Right atrium auricular region (tissue), 2 donors: ENCODE results near the gene OR5AU1. TPM values are rescaled to one million over a fixed set of nuclear protein-coding genes. Genes with fewer than 3 reads are reported as not detected.

ENCODE experiments used
- DNase-seq: peaks from one replicate; pipeline ENCODE4 v3.0.0-alpha.2; 2019; ENCODE audit warnings: low spot score
- H3K27ac ChIP-seq, 2 donors: fragments of 200-600 bp; sonication (generic); 1 replicate in 1 of 2; 2 replicates in 1 of 2; pipeline ENCODE4 v1.5.1; 2016 to 2019
- H3K27me3 ChIP-seq, 2 donors: fragments of 200-600 bp; sonication (generic); one replicate each; pipeline versions ENCODE4 v1.5.1 to v1.6.0; 2017 to 2019
- H3K36me3 ChIP-seq: fragments of 200-600 bp; sonication (generic); one replicate; pipeline ENCODE4 v1.5.1; 2016
- H3K4me1 ChIP-seq, 2 donors: fragments of 200-600 bp; sonication (generic); one replicate each; pipeline versions ENCODE4 v1.5.1 to v1.6.0; 2017 to 2019
- H3K4me3 ChIP-seq, 2 donors: fragments of 200-600 bp; sonication (generic); 1 replicate in 1 of 2; 2 replicates in 1 of 2; pipeline ENCODE4 v1.5.1; 2017 to 2019; ENCODE audit warnings: mild to moderate bottlenecking in 1 of 2, moderate library complexity in 1 of 2
- H3K9me3 ChIP-seq, 2 donors: fragments of 200-600 bp; sonication (generic); one replicate each; pipeline ENCODE4 v1.5.1; 2019
- CTCF ChIP-seq, 2 donors: fragments of 200-600 bp; sonication (generic); IDR thresholded peaks; one replicate each; pipeline ENCODE4 v1.5.1; 2019; ENCODE audit warnings: antibody characterized with exemption in 2 of 2
- total RNA-seq, 2 donors: library from RNA; depleted of rRNA; stranded (reverse); fragments of >200 nt; gene quantifications; one replicate each; pipeline ENCODE4 v1.1.0, GENCODE V29; 2016

The OR5AU1 gene
- total RNA-seq, 2 donors from 2014 or later = not detected

DNA sequence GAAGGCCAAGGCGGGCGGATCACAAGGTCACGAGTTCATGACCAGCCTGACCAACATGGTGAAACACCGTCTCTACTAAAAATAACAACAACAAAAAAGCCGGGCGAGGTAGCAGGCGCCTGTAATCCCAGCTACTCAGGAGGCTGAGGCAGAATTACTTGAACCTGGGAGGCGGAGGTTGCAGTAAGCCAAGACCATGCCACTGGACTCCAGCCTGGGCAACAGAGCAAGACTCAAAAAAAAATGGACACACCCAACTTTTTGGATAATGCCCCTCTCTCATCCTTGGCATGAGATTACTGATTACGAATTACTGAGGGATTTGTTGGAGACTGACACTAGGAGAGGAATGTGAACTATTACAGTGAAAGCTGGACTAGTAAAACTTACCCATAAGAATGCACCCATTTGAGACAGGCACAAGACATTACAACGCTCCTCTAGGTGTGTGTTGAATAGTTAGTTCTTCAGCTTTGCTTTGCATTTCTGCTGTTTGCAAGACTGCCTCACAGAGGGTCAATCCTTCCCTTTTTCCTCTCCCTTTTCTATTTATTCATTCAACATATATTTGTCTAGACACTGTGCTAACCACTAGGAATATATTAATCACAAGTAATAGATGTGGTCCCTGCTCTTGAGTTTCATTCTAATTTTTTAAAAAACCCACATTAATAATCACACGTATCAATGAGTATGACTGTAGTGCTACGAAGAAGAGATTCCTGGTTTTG, 46.0 kb upstream of the OR5AU1 start:
- Histone ChIP-seq H3K27me3 (no peaks in the 10 kb centered on the region), H3K4me3 (no peak overlapping the region), H3K27ac (no peak overlapping the region), H3K9me3 (peaks cover 0 to 6% of the 10 kb centered on the region in 2 donors), H3K4me1 (no peaks in the 10 kb centered on the region), H3K36me3 (peaks cover 5% of the 10 kb centered on the region)
- no peak for DNase-seq
- no peak for TF ChIP-seq CTCF (IDR thresholded peaks at IDR 0.05)

GRCh38 chr14:21200752-21201461, 45.0 kb upstream of the OR5AU1 start:
- no peaks in the 10 kb centered on the region for H3K27me3 ChIP-seq
- H3K27ac ChIP-seq = no peak overlapping the region
- H3K9me3 ChIP-seq = peaks cover 0 to 8% of the 10 kb centered on the region in 2 donors
- no peaks in the 10 kb centered on the region for H3K4me1 ChIP-seq
- H3K36me3 ChIP-seq = peaks cover 5% of the 10 kb centered on the region
- TF ChIP-seq CTCF (IDR thresholded peaks at IDR 0.05) = no peak
- no peak overlapping the region for H3K4me3 ChIP-seq
- no peak for DNase-seq

- H3K36me3 ChIP-seq = peaks cover 5% of the 10 kb centered on the region
- TF ChIP-seq CTCF (IDR thresholded peaks at IDR 0.05) = no peak
Measured at GRCh38 chr14:21199611-21200560, 44.0 kb upstream of the OR5AU1 start.

DNA sequence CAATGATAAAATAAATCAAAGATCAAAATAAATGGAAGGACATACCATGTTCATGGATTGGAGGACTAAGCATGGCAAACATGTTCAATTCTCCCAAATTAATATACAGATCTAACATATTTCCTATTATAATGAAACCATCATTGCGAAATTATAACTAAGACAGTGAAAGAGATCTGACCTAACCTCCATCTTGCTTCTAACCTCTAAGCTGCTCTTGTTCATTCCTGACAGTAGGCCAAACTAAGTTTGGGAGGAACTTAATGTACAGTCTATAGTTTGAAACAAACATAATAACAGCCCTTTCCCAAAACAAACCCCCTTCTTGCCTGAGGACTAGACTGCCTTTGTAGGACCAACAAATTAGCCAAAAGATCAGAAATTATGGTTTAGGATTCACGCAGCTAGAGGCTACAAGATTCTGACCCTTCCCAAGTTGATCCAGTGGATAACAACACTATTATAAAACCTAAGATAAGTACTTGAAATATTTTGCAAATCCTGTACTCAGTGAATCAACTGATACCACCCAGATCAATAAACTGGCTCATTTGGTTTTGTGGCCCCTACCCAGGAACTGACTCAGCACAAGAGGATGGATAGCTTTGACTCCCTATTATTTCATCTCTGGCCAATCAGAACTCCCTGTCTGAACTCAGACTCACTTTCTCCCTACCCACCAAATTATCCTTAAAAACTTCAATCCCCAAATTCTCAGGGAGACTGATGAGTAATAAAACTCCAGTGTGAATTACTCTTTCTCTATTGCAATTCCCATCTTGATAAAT, 41.7 kb upstream of the OR5AU1 start:
- DNase-seq = no peak
- Histone ChIP-seq H3K4me1 (no peaks in the 10 kb centered on the region), H3K27ac (no peak overlapping the region)

More at GRCh38 chr14:21199611-21200560, 44.0 kb upstream of the OR5AU1 start:
- Histone ChIP-seq H3K4me1 (no peaks in the 10 kb centered on the region), H3K27me3 (no peaks in the 10 kb centered on the region), H3K27ac (no peak overlapping the region), H3K9me3 (peaks cover 0 to 8% of the 10 kb centered on the region in 2 donors), H3K4me3 (no peak overlapping the region)
- no peak for DNase-seq

More for the DNA sequence above, 41.7 kb upstream of the OR5AU1 start:
- TF ChIP-seq CTCF (IDR thresholded peaks at IDR 0.05) = no peak
- H3K9me3 ChIP-seq = peaks cover 0 to 8% of the 10 kb centered on the region in 2 donors
- H3K36me3 ChIP-seq = peaks cover 2% of the 10 kb centered on the region
- H3K27me3 ChIP-seq = no peaks in the 10 kb centered on the region
- H3K4me3 ChIP-seq = no peak overlapping the region
